ENCODE results near the gene MAFG.

- TF ChIP-seq SP1 (CRISPR knock-in tag; IDR thresholded peaks at IDR 0.05) (no peak), CEBPB (tag; IDR thresholded peaks at IDR 0.05) (no peak), GATAD2B (IDR thresholded peaks at IDR 0.05; ENCODE audit: borderline replicate concordance) (no peak), SMAD1 (IDR thresholded peaks at IDR 0.05; ENCODE audit: low read depth, low read length, partially characterized antibody) (no peak), SRF (CRISPR knock-in tag; IDR thresholded peaks at IDR 0.05) (no peak), TARDBP (IDR thresholded peaks at IDR 0.05) (no peak), HMBOX1 (IDR thresholded peaks at IDR 0.05) (no peak), HBP1 (CRISPR knock-in tag; IDR thresholded peaks at IDR 0.05) (no peak), SREBF1 (IDR thresholded peaks at IDR 0.05; ENCODE audit: borderline replicate concordance, low read depth, low read length) (no peak), DEAF1 (CRISPR knock-in tag; IDR thresholded peaks at IDR 0.05) (no peak), CTCF (IDR thresholded peaks at IDR 0.05 in 2 of 3, conservative IDR thresholded peaks at IDR 0.05 in 1 of 3; ENCODE audit: insufficient read depth in 2 of 3, low read depth in 1 of 3, low read length in 3 of 3) (no peak), ZNF408 (CRISPR knock-in tag; IDR thresholded peaks at IDR 0.05; ENCODE audit: low read depth) (no peak), ZBTB40 (IDR thresholded peaks at IDR 0.05) (no peak), ZBTB40 (CRISPR knock-in tag; IDR thresholded peaks at IDR 0.05) (no peak)
Measured at GRCh38 chr17:81915331-81915730, 12.2 kb downstream of the MAFG start.
